Upper lobe of left lung (tissue), 6 donors: Measurements from ENCODE around the gene TBC1D9B. TPM values are rescaled to one million over a fixed set of nuclear protein-coding genes. Genes with fewer than 3 reads are reported as not detected.

ENCODE experiments used
- ATAC-seq, 2 donors: fragments of 200-7000 bp; cut with Tn5 transposase; one replicate each; pipeline ENCODE4 v1.9.1; 2022; ENCODE audit warnings: mild to moderate bottlenecking in 2 of 2, moderate library complexity in 2 of 2; ENCODE audit not compliant: low FRiP score in 2 of 2
- DNase-seq, 2 donors: peaks; one replicate each; pipeline ENCODE4 v3.0.0-alpha.2; 2019 to 2020
- H3K27ac ChIP-seq, 4 donors: fragments of 200-600 bp; sonication (generic); one replicate each; pipeline ENCODE4 v1.5.1; 2016 to 2019
- H3K27me3 ChIP-seq, 4 donors: fragments of 200-600 bp; sonication (generic); one replicate each; pipeline ENCODE4 v1.5.1; 2017 to 2019
- H3K36me3 ChIP-seq, 4 donors: fragments of 200-600 bp; sonication (generic); one replicate each; pipeline ENCODE4 v1.5.1; 2016 to 2019
- H3K4me1 ChIP-seq, 4 donors: fragments of 200-600 bp; sonication (generic); one replicate each; pipeline ENCODE4 v1.5.1; 2018 to 2019
- H3K4me3 ChIP-seq, 4 donors: fragments of 200-600 bp; sonication (generic); one replicate each; pipeline ENCODE4 v1.5.1; 2017 to 2019; ENCODE audit warnings: mild to moderate bottlenecking in 2 of 4, moderate library complexity in 1 of 4
- H3K9me3 ChIP-seq, 4 donors: fragments of 200-600 bp; sonication (generic); one replicate each; pipeline ENCODE4 v1.5.1; 2018 to 2019
- CTCF ChIP-seq, 6 experiments: fragments of 450-650 bp in 4 of 6; fragments of 200-600 bp in 2 of 6; sonication (generic) in 2 of 6; IDR thresholded peaks; one replicate each; pipeline ENCODE4 v1.5.1; 2016 to 2019; ENCODE audit warnings: antibody characterized with exemption in 6 of 6
- EP300 ChIP-seq, 4 donors: sonication (generic); formaldehyde crosslinking; IDR thresholded peaks; one replicate each; pipeline ENCODE4 v1.5.1; 2017; ENCODE audit warnings: antibody characterized with exemption in 4 of 4, control low read depth in 2 of 4
- POLR2A ChIP-seq, 4 donors: fragments of 450-650 bp; IDR thresholded peaks; one replicate each; pipeline ENCODE4 v1.5.1; 2016 to 2017; ENCODE audit warnings: antibody characterized with exemption in 4 of 4, mild to moderate bottlenecking in 2 of 4
- POLR2AphosphoS5 ChIP-seq, 2 donors: sonication (generic); formaldehyde crosslinking; IDR thresholded peaks; one replicate each; pipeline ENCODE4 v1.5.1; 2017; ENCODE audit warnings: antibody characterized with exemption in 2 of 2
- WGBS, 2 donors: methylation state at CpG; one replicate each; pipeline ENCODE4 v1.1.5; 2017 to 2018; 5-methylcytosine and 5-hydroxymethylcytosine counted together
- total RNA-seq, 6 donors: library from RNA; depleted of rRNA in 4 of 6; stranded (reverse); fragments of >200 nt in 4 of 6; gene quantifications; one replicate each; pipeline versions ENCODE4 v1.1.0 to v1.2.1, GENCODE V29; 2016 to 2021
- donor health status: DM: no; HTN: no; CAD: no; lungs with moderate emphysema.
- donor health status: DM: no; HTN: yes; CAD: no; lungs with severe emphysema.

The TBC1D9B gene
- total RNA-seq, 6 donors from 2014 or later: 66.4 to 228 (median 110) TPM

GRCh38 chr5:179913461-179913860, 5.8 kb upstream of the TBC1D9B start:
- Histone ChIP-seq H3K36me3 (no peaks in the 10 kb centered on the region), H3K4me1 (peaks cover 4 to 12% (median 10%) of the 10 kb centered on the region in 4 donors), H3K27ac (peak overlapping the region in 2 of 4 donors; percentile 6 to 29), H3K9me3 (no peaks in the 10 kb centered on the region), H3K4me3 (no peak overlapping the region), H3K27me3 (no peaks in the 10 kb centered on the region)
- 85 to 96% methylated on average over 8 to 9 of the region's 9 CpGs for WGBS, 2 donors
- TF ChIP-seq POLR2AphosphoS5 (IDR thresholded peaks at IDR 0.05) (no peak), POLR2A (IDR thresholded peaks at IDR 0.05) (no peak), CTCF (IDR thresholded peaks at IDR 0.05) (no peak), EP300 (IDR thresholded peaks at IDR 0.05) (no peak)
- no peak for DNase-seq
- no peak for ATAC-seq

GRCh38 chr5:179912951-179913350, 5.3 kb upstream of the TBC1D9B start:
- TF ChIP-seq POLR2A (IDR thresholded peaks at IDR 0.05) (no peak), CTCF (IDR thresholded peaks at IDR 0.05) (no peak), EP300 (IDR thresholded peaks at IDR 0.05) (no peak), POLR2AphosphoS5 (IDR thresholded peaks at IDR 0.05) (no peak)
- no peaks in the 10 kb centered on the region for H3K9me3 ChIP-seq
- peak in 1 of 2 donors; percentile 79 for DNase-seq
- WGBS, 2 donors: 83 to 93% methylated on average over 14 to 19 of the region's 19 CpGs
- no peak for ATAC-seq
- no peak overlapping the region for H3K4me3 ChIP-seq
- peaks cover 10 to 17% (median 14%) of the 10 kb centered on the region in 4 donors for H3K4me1 ChIP-seq
- H3K27me3 ChIP-seq: no peaks in the 10 kb centered on the region
- no peaks in the 10 kb centered on the region for H3K36me3 ChIP-seq
- H3K27ac ChIP-seq: no peak overlapping the region

- no peak for ATAC-seq
- no peak for DNase-seq
- H3K4me1 ChIP-seq: peaks cover 10 to 17% (median 14%) of the 10 kb centered on the region in 4 donors
- no peak overlapping the region for H3K27ac ChIP-seq
- H3K9me3 ChIP-seq: no peaks in the 10 kb centered on the region
- WGBS, 2 donors: 83 to 84% methylated on average over 7 of the region's 7 CpGs
- TF ChIP-seq POLR2AphosphoS5 (IDR thresholded peaks at IDR 0.05) (no peak), CTCF (IDR thresholded peaks at IDR 0.05) (no peak), EP300 (IDR thresholded peaks at IDR 0.05) (no peak), POLR2A (IDR thresholded peaks at IDR 0.05) (no peak)
- no peaks in the 10 kb centered on the region for H3K36me3 ChIP-seq
- H3K4me3 ChIP-seq: no peak overlapping the region
- H3K27me3 ChIP-seq: no peaks in the 10 kb centered on the region
Observed at GRCh38 chr5:179912386-179912785, 4.7 kb upstream of the TBC1D9B start.

GRCh38 chr5:179909224-179909623, 1.5 kb upstream of the TBC1D9B start:
- no peak for DNase-seq
- Histone ChIP-seq H3K27me3 (no peaks in the 10 kb centered on the region), H3K9me3 (no peaks in the 10 kb centered on the region), H3K4me3 (no peak overlapping the region), H3K27ac (no peak overlapping the region), H3K4me1 (peaks cover 23 to 32% (median 26%) of the 10 kb centered on the region in 4 donors), H3K36me3 (peaks cover 0 to 7% (median 2%) of the 10 kb centered on the region in 4 donors)
- WGBS, 2 donors: 90 to 93% methylated on average over 6 of the region's 6 CpGs
- no peak for ATAC-seq
- TF ChIP-seq CTCF (IDR thresholded peaks at IDR 0.05) (no peak), POLR2AphosphoS5 (IDR thresholded peaks at IDR 0.05) (no peak), POLR2A (IDR thresholded peaks at IDR 0.05) (no peak)

GRCh38 chr5:179908528-179908927, 831 bp upstream of the TBC1D9B start:
- Histone ChIP-seq H3K27me3 (no peaks in the 10 kb centered on the region), H3K36me3 (peaks cover 0 to 14% (median 4%) of the 10 kb centered on the region in 4 donors), H3K27ac (peak overlapping the region; percentile 43 to 84 (median 65)), H3K4me3 (peak overlapping the region in 3 of 4 donors; percentile 63 to 82 (median 75)), H3K4me1 (peaks cover 20 to 27% (median 22%) of the 10 kb centered on the region in 4 donors), H3K9me3 (no peaks in the 10 kb centered on the region)
- ATAC-seq (no peak), DNase-seq (peak in 1 of 2 donors; percentile 82)
- TF ChIP-seq POLR2AphosphoS5 (IDR thresholded peaks at IDR 0.05) (no peak), EP300 (IDR thresholded peaks at IDR 0.05) (no peak), CTCF (IDR thresholded peaks at IDR 0.05) (peak in 1 of 6 experiments; percentile 10)
- WGBS, 2 donors: 91 to 92% methylated on average over 6 to 16 of the region's 16 CpGs
